IMR-90 (cell line): Measurements from ENCODE around the gene GPX5.

Experiments used
- CEBPB ChIP-seq: IDR thresholded peaks from 2 replicates; pipeline ENCODE4 v1.6.1; 2012; ENCODE audit warnings: low read depth, low read length, improper control_type of control experiment
- FOS ChIP-seq: fragments of 150-350 bp; IDR thresholded peaks from 2 replicates; pipeline ENCODE4 v1.6.1; 2016; ENCODE audit warnings: low read depth, low read length
- MXI1 ChIP-seq: IDR thresholded peaks from 2 replicates; pipeline ENCODE4 v1.6.1; 2012; ENCODE audit warnings: low read depth, mild to moderate bottlenecking, low read length, moderate library complexity, borderline replicate concordance
- POLR2A ChIP-seq: IDR thresholded peaks from 2 replicates; pipeline ENCODE4 v1.6.1; 2012; ENCODE audit warnings: mild to moderate bottlenecking, low read depth, low read length
- RAD21 ChIP-seq: IDR thresholded peaks from 2 replicates; pipeline ENCODE4 v1.6.1; 2012; ENCODE audit warnings: low read length, improper control_type of control experiment
- RCOR1 ChIP-seq: IDR thresholded peaks from 2 replicates; pipeline ENCODE4 v1.6.1; 2012; ENCODE audit warnings: mild to moderate bottlenecking, low read length, improper control_type of control experiment; ENCODE audit not compliant: insufficient replicate concordance
- RFX5 ChIP-seq: IDR thresholded peaks from 2 replicates; pipeline ENCODE4 v1.8.0; 2012; ENCODE audit warnings: low read depth, mild to moderate bottlenecking, low read length, moderate library complexity
- SMC3 ChIP-seq: fragments of 150-350 bp; IDR thresholded peaks from 2 replicates; pipeline ENCODE4 v1.6.1; 2016; ENCODE audit warnings: low read depth, mild to moderate bottlenecking, antibody characterized with exemption, low read length, moderate library complexity
- TF ChIP-seq, protein P1 (sequence below): conservative IDR thresholded peaks from 2 replicates; pipeline ENCODE4 v1.5.1; 2012; ENCODE audit warnings: mild to moderate bottlenecking, low read depth, low read length, improper control_type of control experiment

GRCh38 chr6:28522594-28523240 lies 3.0 kb upstream of the GPX5 start:
- TF ChIP-seq RAD21 (no peak), FOS (no peak), POLR2A (no peak), MXI1 (no peak), RCOR1 (no peak), SMC3 (no peak), RFX5 (no peak), CEBPB (no peak)
- TF ChIP-seq, protein P1, sequence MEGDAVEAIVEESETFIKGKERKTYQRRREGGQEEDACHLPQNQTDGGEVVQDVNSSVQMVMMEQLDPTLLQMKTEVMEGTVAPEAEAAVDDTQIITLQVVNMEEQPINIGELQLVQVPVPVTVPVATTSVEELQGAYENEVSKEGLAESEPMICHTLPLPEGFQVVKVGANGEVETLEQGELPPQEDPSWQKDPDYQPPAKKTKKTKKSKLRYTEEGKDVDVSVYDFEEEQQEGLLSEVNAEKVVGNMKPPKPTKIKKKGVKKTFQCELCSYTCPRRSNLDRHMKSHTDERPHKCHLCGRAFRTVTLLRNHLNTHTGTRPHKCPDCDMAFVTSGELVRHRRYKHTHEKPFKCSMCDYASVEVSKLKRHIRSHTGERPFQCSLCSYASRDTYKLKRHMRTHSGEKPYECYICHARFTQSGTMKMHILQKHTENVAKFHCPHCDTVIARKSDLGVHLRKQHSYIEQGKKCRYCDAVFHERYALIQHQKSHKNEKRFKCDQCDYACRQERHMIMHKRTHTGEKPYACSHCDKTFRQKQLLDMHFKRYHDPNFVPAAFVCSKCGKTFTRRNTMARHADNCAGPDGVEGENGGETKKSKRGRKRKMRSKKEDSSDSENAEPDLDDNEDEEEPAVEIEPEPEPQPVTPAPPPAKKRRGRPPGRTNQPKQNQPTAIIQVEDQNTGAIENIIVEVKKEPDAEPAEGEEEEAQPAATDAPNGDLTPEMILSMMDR = no peak
